Neuron (in vitro differentiated cells): Measurements from ENCODE around the gene LMNTD2.
A peak's percentile ranks its signal among the peaks of the same experiment; 100 is the strongest.

Source experiments
- H2AFZ ChIP-seq: one replicate; pipeline ENCODE4 v1.6.1; 2013; ENCODE audit warnings: low read depth, mild to moderate bottlenecking, inconsistent platforms, low read length, moderate library complexity
- H3K27me3 ChIP-seq: one replicate; pipeline ENCODE4 v1.6.1; 2013; ENCODE audit warnings: low read length; ENCODE audit not compliant: insufficient read depth
- H3K36me3 ChIP-seq: one replicate; pipeline ENCODE4 v1.6.1; 2013; ENCODE audit warnings: low read length; ENCODE audit not compliant: insufficient read depth
- H3K4me1 ChIP-seq: one replicate; pipeline ENCODE4 v1.6.1; 2013; ENCODE audit warnings: low read length; ENCODE audit not compliant: insufficient read depth
- H3K4me3 ChIP-seq: 2 replicates; pipeline ENCODE4 v1.5.1; 2013; ENCODE audit warnings: mild to moderate bottlenecking, low read length, moderate library complexity
- H3K9me3 ChIP-seq: one replicate; pipeline ENCODE4 v1.6.1; 2013; ENCODE audit warnings: low read length

The LMNTD2 gene

GRCh38 chr11:560305-561147 is at the start of gene LMNTD2, which contains the start of gene RASSF7:
TSS of gene LMNTD2 (minus strand) at chr11:560738. CDS start at chr11:560716, 22 bp downstream.
TSS of gene RASSF7 (plus strand) at chr11:560970. CDS start at chr11:561769, 799 bp downstream.
- Histone ChIP-seq H3K4me3 (peak within 1 kb of the TSS; percentile 58), H3K9me3 (peaks cover 4% of the 10 kb centered on the region), H3K4me1 (peaks cover 20% of the 10 kb centered on the region), H3K27me3 (peaks cover 37% of the 10 kb centered on the region), H2AFZ (peak within 1 kb of the TSS; percentile 46), H3K36me3 (no peaks in the 10 kb centered on the region)

- no peak overlapping the region for H3K4me3 ChIP-seq
- H3K36me3 ChIP-seq = peaks cover 88% of the 10 kb centered on the region
- no peaks in the 10 kb centered on the region for H3K9me3 ChIP-seq
- H3K27me3 ChIP-seq = no peaks in the 10 kb centered on the region
- H2AFZ ChIP-seq = no peak overlapping the region
- H3K4me1 ChIP-seq = peaks cover 2% of the 10 kb centered on the region
These were observed 48.8 kb upstream of the LMNTD2 start for GRCh38 chr11:609341-609811.

GRCh38 chr11:608791-609251 is 48.3 kb upstream of the LMNTD2 start:
- Histone ChIP-seq H3K4me1 (peaks cover 2% of the 10 kb centered on the region), H2AFZ (no peak overlapping the region), H3K9me3 (no peaks in the 10 kb centered on the region), H3K27me3 (no peaks in the 10 kb centered on the region), H3K4me3 (no peak overlapping the region), H3K36me3 (peaks cover 94% of the 10 kb centered on the region)

- peaks cover 96% of the 10 kb centered on the region for H3K36me3 ChIP-seq
- H3K27me3 ChIP-seq = no peaks in the 10 kb centered on the region
- H2AFZ ChIP-seq = no peak overlapping the region
- no peaks in the 10 kb centered on the region for H3K4me1 ChIP-seq
- no peak overlapping the region for H3K4me3 ChIP-seq
- no peaks in the 10 kb centered on the region for H3K9me3 ChIP-seq
These were observed 47.6 kb upstream of the LMNTD2 start for GRCh38 chr11:607971-608659.

- Histone ChIP-seq H3K4me3 (no peak overlapping the region), H3K9me3 (no peaks in the 10 kb centered on the region), H3K36me3 (peaks cover 95% of the 10 kb centered on the region), H2AFZ (no peak overlapping the region), H3K27me3 (no peaks in the 10 kb centered on the region), H3K4me1 (no peaks in the 10 kb centered on the region)
These were observed 46.7 kb upstream of the LMNTD2 start for GRCh38 chr11:607020-607780.

- Histone ChIP-seq H3K27me3 (no peaks in the 10 kb centered on the region), H2AFZ (no peak overlapping the region), H3K36me3 (peaks cover 95% of the 10 kb centered on the region), H3K4me3 (no peak overlapping the region), H3K4me1 (no peaks in the 10 kb centered on the region), H3K9me3 (no peaks in the 10 kb centered on the region)
These were observed 45.7 kb upstream of the LMNTD2 start for GRCh38 chr11:606245-606644.

GRCh38 chr11:605286-606129 is 45.0 kb upstream of the LMNTD2 start:
- Histone ChIP-seq H3K4me3 (no peak overlapping the region), H3K9me3 (no peaks in the 10 kb centered on the region), H2AFZ (no peak overlapping the region), H3K4me1 (no peaks in the 10 kb centered on the region), H3K27me3 (no peaks in the 10 kb centered on the region), H3K36me3 (peaks cover 92% of the 10 kb centered on the region)

GRCh38 chr11:603154-603553 is 42.6 kb upstream of the LMNTD2 start:
- Histone ChIP-seq H3K4me1 (no peaks in the 10 kb centered on the region), H3K9me3 (no peaks in the 10 kb centered on the region), H3K4me3 (no peak overlapping the region), H3K27me3 (no peaks in the 10 kb centered on the region), H3K36me3 (peaks cover 87% of the 10 kb centered on the region), H2AFZ (no peak overlapping the region)

GRCh38 chr11:601573-602245 is 41.2 kb upstream of the LMNTD2 start:
- Histone ChIP-seq H3K27me3 (no peaks in the 10 kb centered on the region), H2AFZ (no peak overlapping the region), H3K36me3 (peaks cover 84% of the 10 kb centered on the region), H3K4me1 (no peaks in the 10 kb centered on the region), H3K9me3 (no peaks in the 10 kb centered on the region), H3K4me3 (no peak overlapping the region)

GRCh38 chr11:598005-598680 is 37.6 kb upstream of the LMNTD2 start:
- Histone ChIP-seq H3K27me3 (no peaks in the 10 kb centered on the region), H3K9me3 (no peaks in the 10 kb centered on the region), H3K4me3 (no peak overlapping the region), H3K4me1 (no peaks in the 10 kb centered on the region), H3K36me3 (peaks cover 82% of the 10 kb centered on the region), H2AFZ (no peak overlapping the region)

- no peak overlapping the region for H3K4me3 ChIP-seq
- H3K9me3 ChIP-seq = no peaks in the 10 kb centered on the region
- peaks cover 83% of the 10 kb centered on the region for H3K36me3 ChIP-seq
- H2AFZ ChIP-seq = no peak overlapping the region
- no peaks in the 10 kb centered on the region for H3K4me1 ChIP-seq
- H3K27me3 ChIP-seq = no peaks in the 10 kb centered on the region
These were observed 36.7 kb upstream of the LMNTD2 start for GRCh38 chr11:597166-597725.
